CD4-positive, alpha-beta T cell treated with Interleukin-10 for 1 hour (primary cell): ENCODE results near the gene BMPR1B.

ENCODE experiments used
- DNase-seq: peaks from one replicate; pipeline ENCODE4 v3.0.0-alpha.2; 2020

The BMPR1B gene

GRCh38 chr4:94757192-94758140 is at the start of gene BMPR1B:
TSS of gene BMPR1B (plus strand) at chr4:94757955. CDS start at chr4:95104425, 346,470 bp downstream.
- DNase-seq, result no peak

- no peak for DNase-seq
Observed at GRCh38 chr4:94711635-94712034, 46.1 kb upstream of the BMPR1B start.

- no peak for DNase-seq
Observed at GRCh38 chr4:94714365-94715160, 43.2 kb upstream of the BMPR1B start.

- no peak for DNase-seq
Observed at GRCh38 chr4:94715726-94716125, 42.0 kb upstream of the BMPR1B start.

GRCh38 chr4:94721310-94721709 is 36.4 kb upstream of the BMPR1B start:
- DNase-seq, result no peak

- no peak for DNase-seq
Observed at GRCh38 chr4:94722270-94722669, 35.5 kb upstream of the BMPR1B start.

- no peak for DNase-seq
Observed at GRCh38 chr4:94722748-94723147, 35.0 kb upstream of the BMPR1B start.

- no peak for DNase-seq
Observed at GRCh38 chr4:94724016-94724790, 33.6 kb upstream of the BMPR1B start.

- no peak for DNase-seq
Observed at GRCh38 chr4:94726524-94727123, 31.1 kb upstream of the BMPR1B start.

- no peak for DNase-seq
Observed at GRCh38 chr4:94728056-94728766, 29.5 kb upstream of the BMPR1B start.

- DNase-seq, result no peak
Observed at GRCh38 chr4:94732358-94732698, 25.4 kb upstream of the BMPR1B start.

- no peak for DNase-seq
Observed at GRCh38 chr4:94739741-94740140, 18.0 kb upstream of the BMPR1B start.

GRCh38 chr4:94741304-94741703 is 16.5 kb upstream of the BMPR1B start:
- no peak for DNase-seq

- no peak for DNase-seq
Observed at GRCh38 chr4:94743838-94744237, 13.9 kb upstream of the BMPR1B start.

GRCh38 chr4:94744850-94745249 is 12.9 kb upstream of the BMPR1B start:
- no peak for DNase-seq

- no peak for DNase-seq
Observed at GRCh38 chr4:94746746-94747145, 11.0 kb upstream of the BMPR1B start.

GRCh38 chr4:94758141-94758699 is 465 bp downstream of the BMPR1B start:
- no peak for DNase-seq

GRCh38 chr4:94758700-94759399 is 1.1 kb downstream of the BMPR1B start:
- DNase-seq, result no peak

GRCh38 chr4:94759767-94760211 is 2.0 kb downstream of the BMPR1B start:
- no peak for DNase-seq

GRCh38 chr4:94762326-94762725 is 4.6 kb downstream of the BMPR1B start:
- DNase-seq, result no peak

GRCh38 chr4:94763005-94763404 is 5.2 kb downstream of the BMPR1B start:
- no peak for DNase-seq
